ENCODE results near the gene RPS14.
A peak's percentile ranks its signal among the peaks of the same experiment; 100 is the strongest.

RPS14 gene

DNA sequence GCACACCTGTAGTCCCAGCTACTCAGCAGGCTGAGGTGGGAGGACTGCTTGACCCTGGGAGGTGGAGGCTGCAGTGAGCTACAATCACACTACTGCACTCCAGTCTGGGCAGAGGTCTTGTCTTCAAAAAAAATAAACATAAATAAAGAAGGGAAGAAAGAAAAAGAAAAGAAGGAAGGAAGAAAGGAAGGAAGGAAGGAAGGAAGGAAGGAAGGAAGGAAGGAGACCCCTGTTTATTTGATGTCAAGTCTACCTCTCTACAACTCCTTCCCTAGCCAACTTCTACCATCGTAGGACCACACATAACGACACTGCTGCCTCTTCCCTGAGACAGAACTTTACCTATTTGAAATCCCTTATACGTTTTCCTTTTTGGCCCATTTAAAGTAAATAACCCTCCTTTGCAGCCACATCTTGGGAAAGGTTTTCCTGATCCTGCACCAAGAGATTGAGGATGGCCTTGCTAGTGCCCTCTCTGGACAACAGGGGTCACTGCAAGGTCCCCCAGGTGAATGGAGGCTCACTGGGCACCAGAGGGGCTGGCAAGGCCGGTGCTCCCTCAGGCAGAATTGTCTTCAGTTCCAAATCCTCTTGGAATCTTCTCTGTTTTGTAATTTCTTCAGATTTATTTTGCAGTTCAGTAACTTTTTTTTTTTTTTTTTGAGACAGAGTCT lies 10.5 kb downstream of the RPS14 start:
- Histone ChIP-seq H3K27ac (ENCODE audit: poor library complexity, severe bottlenecking) (no peak overlapping the region), H3K4me1 (ENCODE audit: insufficient read depth, poor library complexity, severe bottlenecking) (peaks cover 5% of the 10 kb centered on the region), H3K27me3 (ENCODE audit: insufficient read depth, poor library complexity, severe bottlenecking) (no peaks in the 10 kb centered on the region), H3K9me3 (ENCODE audit: severe bottlenecking) (no peaks in the 10 kb centered on the region), H3K36me3 (ENCODE audit: low read depth) (peaks cover 15% of the 10 kb centered on the region), H3K4me3 (ENCODE audit: severe bottlenecking) (no peak overlapping the region)
- DNase-seq (ENCODE audit: low spot score) (no peak), ATAC-seq (ENCODE audit: low read depth) (no peak)
- TF ChIP-seq, protein P1, sequence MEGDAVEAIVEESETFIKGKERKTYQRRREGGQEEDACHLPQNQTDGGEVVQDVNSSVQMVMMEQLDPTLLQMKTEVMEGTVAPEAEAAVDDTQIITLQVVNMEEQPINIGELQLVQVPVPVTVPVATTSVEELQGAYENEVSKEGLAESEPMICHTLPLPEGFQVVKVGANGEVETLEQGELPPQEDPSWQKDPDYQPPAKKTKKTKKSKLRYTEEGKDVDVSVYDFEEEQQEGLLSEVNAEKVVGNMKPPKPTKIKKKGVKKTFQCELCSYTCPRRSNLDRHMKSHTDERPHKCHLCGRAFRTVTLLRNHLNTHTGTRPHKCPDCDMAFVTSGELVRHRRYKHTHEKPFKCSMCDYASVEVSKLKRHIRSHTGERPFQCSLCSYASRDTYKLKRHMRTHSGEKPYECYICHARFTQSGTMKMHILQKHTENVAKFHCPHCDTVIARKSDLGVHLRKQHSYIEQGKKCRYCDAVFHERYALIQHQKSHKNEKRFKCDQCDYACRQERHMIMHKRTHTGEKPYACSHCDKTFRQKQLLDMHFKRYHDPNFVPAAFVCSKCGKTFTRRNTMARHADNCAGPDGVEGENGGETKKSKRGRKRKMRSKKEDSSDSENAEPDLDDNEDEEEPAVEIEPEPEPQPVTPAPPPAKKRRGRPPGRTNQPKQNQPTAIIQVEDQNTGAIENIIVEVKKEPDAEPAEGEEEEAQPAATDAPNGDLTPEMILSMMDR (IDR thresholded peaks at IDR 0.05; ENCODE audit: poor library complexity, severe bottlenecking): peak; percentile 70

DNA sequence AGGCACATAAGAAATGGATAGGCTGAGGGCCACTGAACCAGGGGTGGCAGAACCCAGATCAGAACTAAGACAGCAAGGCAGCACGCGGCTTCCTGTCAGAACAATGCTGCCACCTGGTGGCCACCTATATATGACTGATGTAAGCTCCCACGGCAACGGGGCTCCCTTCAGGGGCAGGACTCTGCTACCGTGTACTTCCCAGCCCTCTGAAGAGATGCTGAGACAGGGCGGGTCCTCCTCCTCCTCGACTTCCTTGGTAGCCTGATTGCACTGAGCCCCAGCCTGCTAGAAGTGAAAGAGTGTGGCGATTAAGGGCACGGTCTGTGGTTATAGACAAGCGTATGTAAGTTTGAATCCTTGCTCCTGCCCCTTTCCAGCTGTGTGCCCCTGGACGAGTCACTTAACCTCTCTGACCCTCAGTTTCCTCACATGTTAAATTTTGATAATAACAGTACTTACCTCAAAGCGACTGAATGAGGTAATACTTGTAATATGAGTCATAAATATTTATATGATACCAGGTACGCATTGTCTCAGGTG lies 13.3 kb downstream of the RPS14 start:
- no peak overlapping the region for H3K4me3 ChIP-seq (ENCODE audit: severe bottlenecking)
- H3K36me3 ChIP-seq (ENCODE audit: low read depth): no peaks in the 10 kb centered on the region
- no peaks in the 10 kb centered on the region for H3K9me3 ChIP-seq (ENCODE audit: severe bottlenecking)
- peaks cover 5% of the 10 kb centered on the region for H3K4me1 ChIP-seq (ENCODE audit: insufficient read depth, poor library complexity, severe bottlenecking)
- H3K27me3 ChIP-seq (ENCODE audit: insufficient read depth, poor library complexity, severe bottlenecking): no peaks in the 10 kb centered on the region
- TF ChIP-seq, protein P1 (IDR thresholded peaks at IDR 0.05; ENCODE audit: poor library complexity, severe bottlenecking): peak; percentile 99
- ATAC-seq (ENCODE audit: low read depth) (peak; percentile 79), DNase-seq (ENCODE audit: low spot score) (peak; percentile 92)
- H3K27ac ChIP-seq (ENCODE audit: poor library complexity, severe bottlenecking): no peak overlapping the region

- no peaks in the 10 kb centered on the region for H3K36me3 ChIP-seq (ENCODE audit: low read depth)
- no peaks in the 10 kb centered on the region for H3K9me3 ChIP-seq (ENCODE audit: severe bottlenecking)
- peaks cover 5% of the 10 kb centered on the region for H3K4me1 ChIP-seq (ENCODE audit: insufficient read depth, poor library complexity, severe bottlenecking)
- DNase-seq (ENCODE audit: low spot score) (peak; percentile 87), ATAC-seq (ENCODE audit: low read depth) (peak; percentile 81)
- TF ChIP-seq, protein P1 (IDR thresholded peaks at IDR 0.05; ENCODE audit: poor library complexity, severe bottlenecking): no peak
- no peaks in the 10 kb centered on the region for H3K27me3 ChIP-seq (ENCODE audit: insufficient read depth, poor library complexity, severe bottlenecking)
- no peak overlapping the region for H3K4me3 ChIP-seq (ENCODE audit: severe bottlenecking)
- H3K27ac ChIP-seq (ENCODE audit: poor library complexity, severe bottlenecking): peak overlapping the region; percentile 32
Measured at GRCh38 chr5:150434464-150434863, 15.1 kb downstream of the RPS14 start.

- no peak overlapping the region for H3K27ac ChIP-seq (ENCODE audit: poor library complexity, severe bottlenecking)
- no peaks in the 10 kb centered on the region for H3K36me3 ChIP-seq (ENCODE audit: low read depth)
- TF ChIP-seq, protein P1 (IDR thresholded peaks at IDR 0.05; ENCODE audit: poor library complexity, severe bottlenecking): no peak
- H3K27me3 ChIP-seq (ENCODE audit: insufficient read depth, poor library complexity, severe bottlenecking): no peaks in the 10 kb centered on the region
- peaks cover 4% of the 10 kb centered on the region for H3K4me1 ChIP-seq (ENCODE audit: insufficient read depth, poor library complexity, severe bottlenecking)
- no peak overlapping the region for H3K4me3 ChIP-seq (ENCODE audit: severe bottlenecking)
- no peaks in the 10 kb centered on the region for H3K9me3 ChIP-seq (ENCODE audit: severe bottlenecking)
- no peak for DNase-seq (ENCODE audit: low spot score)
- ATAC-seq (ENCODE audit: low read depth): no peak
Measured at GRCh38 chr5:150431574-150431973, 18.0 kb downstream of the RPS14 start.

- no peak overlapping the region for H3K4me3 ChIP-seq (ENCODE audit: severe bottlenecking)
- H3K27ac ChIP-seq (ENCODE audit: poor library complexity, severe bottlenecking): no peak overlapping the region
- H3K27me3 ChIP-seq (ENCODE audit: insufficient read depth, poor library complexity, severe bottlenecking): no peaks in the 10 kb centered on the region
- H3K36me3 ChIP-seq (ENCODE audit: low read depth): no peaks in the 10 kb centered on the region
- no peaks in the 10 kb centered on the region for H3K9me3 ChIP-seq (ENCODE audit: severe bottlenecking)
- ATAC-seq (ENCODE audit: low read depth) (no peak), DNase-seq (ENCODE audit: low spot score) (no peak)
- TF ChIP-seq, protein P1 (IDR thresholded peaks at IDR 0.05; ENCODE audit: poor library complexity, severe bottlenecking): no peak
- H3K4me1 ChIP-seq (ENCODE audit: insufficient read depth, poor library complexity, severe bottlenecking): no peaks in the 10 kb centered on the region
Measured at GRCh38 chr5:150431048-150431447, 18.5 kb downstream of the RPS14 start.

All from RWPE2 (cell line).